Measurements from ENCODE around the gene FCHO1. TPM values are rescaled to one million over a fixed set of nuclear protein-coding genes. Genes with fewer than 3 reads are reported as not detected.

Gene FCHO1
- polyA plus RNA-seq, 1 experiment, result 0.48 TPM

DNA sequence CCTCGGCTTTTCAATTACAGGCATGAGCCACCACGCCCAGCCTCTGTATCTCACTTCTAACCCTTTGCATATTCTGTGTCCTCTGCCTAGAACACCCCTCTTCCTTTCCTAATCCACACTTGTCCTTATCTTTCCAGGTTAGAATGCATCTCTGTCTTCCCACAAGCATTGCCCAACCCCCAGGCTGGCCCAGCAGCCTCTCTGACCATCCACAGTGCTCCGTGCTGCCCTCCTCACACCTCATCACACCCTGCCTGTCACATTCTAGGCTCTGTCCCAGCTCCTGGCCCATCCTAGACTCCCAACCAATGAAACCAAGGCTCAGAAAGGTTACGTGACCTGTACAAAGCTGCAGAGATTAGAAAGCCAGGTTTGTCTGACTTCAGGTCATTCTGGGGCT is 85.3 kb downstream of the FCHO1 start:
- no peak overlapping the region for H3K4me3 ChIP-seq (ENCODE audit: low read depth, low read length)
- no peak for TF ChIP-seq CTCF (IDR thresholded peaks at IDR 0.05; ENCODE audit: insufficient read depth, low read depth, low read length)
- no peaks in the 10 kb centered on the region for H3K27me3 ChIP-seq (ENCODE audit: control insufficient read depth, insufficient read depth, low read length)
- ChIA-PET POLR2A (no interaction called here), CTCF (no interaction called here)
- H3K36me3 ChIP-seq (ENCODE audit: control insufficient read depth, insufficient read depth, low read length), result peaks cover 1% of the 10 kb centered on the region
- no peak for DNase-seq (ENCODE audit: low read depth)

DNA sequence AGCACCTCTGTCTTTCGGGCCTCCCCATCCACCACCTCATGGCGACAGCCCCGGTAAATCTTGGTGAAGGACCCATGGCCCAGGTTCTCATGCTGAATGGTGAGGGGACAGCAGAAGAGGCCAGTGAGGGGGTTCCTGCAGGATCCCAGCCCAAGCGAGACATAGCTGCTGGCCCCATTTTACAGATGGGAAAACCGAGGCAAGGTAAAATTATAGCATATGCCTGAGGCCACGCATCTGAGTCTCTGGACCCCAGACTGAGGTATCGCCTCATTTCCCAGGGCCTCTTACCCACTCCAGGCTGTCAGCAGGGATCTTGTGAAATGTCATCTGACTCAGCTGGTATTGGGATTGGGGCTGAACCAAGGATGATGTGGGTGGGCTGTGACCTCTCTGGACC is 86.7 kb downstream of the FCHO1 start:
- Histone ChIP-seq H3K36me3 (ENCODE audit: control insufficient read depth, insufficient read depth, low read length) (peaks cover 2% of the 10 kb centered on the region), H3K4me3 (ENCODE audit: low read depth, low read length) (no peak overlapping the region), H3K27me3 (ENCODE audit: control insufficient read depth, insufficient read depth, low read length) (no peaks in the 10 kb centered on the region)
- DNase-seq (ENCODE audit: low read depth), result no peak
- no peak for TF ChIP-seq CTCF (IDR thresholded peaks at IDR 0.05; ENCODE audit: insufficient read depth, low read depth, low read length)
- ChIA-PET CTCF (no interaction called here), POLR2A (no interaction called here)

Other genes starting within 250 kb of the FCHO1 start
- gene PGLS, start 239.8 kb upstream of the FCHO1 start, polyA plus RNA-seq (2011; rRNA removed), result 73.4 and 89.2 TPM in 2 replicates
- 124 and 158 TPM in 2 replicates for gene COLGALT1, start 195.8 kb upstream of the FCHO1 start, polyA plus RNA-seq (2011; rRNA removed)
- 1.0 and 2.2 TPM in 2 replicates for gene UNC13A, start 63.1 kb upstream of the FCHO1 start, polyA plus RNA-seq (2011; rRNA removed)
- gene MAP1S, start 32.0 kb upstream of the FCHO1 start, polyA plus RNA-seq (2011; rRNA removed), result 6.1 and 20.4 TPM in 2 replicates
- not detected in 2 replicates for gene B3GNT3, start 43.7 kb downstream of the FCHO1 start, polyA plus RNA-seq (2011; rRNA removed)
- 0.18 TPM in 1 of 2 replicates, not detected in the other for gene INSL3, start 70.0 kb downstream of the FCHO1 start, polyA plus RNA-seq (2011; rRNA removed)
- 3.3 and 6.1 TPM in 2 replicates for gene JAK3, start 96.5 kb downstream of the FCHO1 start, polyA plus RNA-seq (2011; rRNA removed)
- gene RPL18A, start 108.4 kb downstream of the FCHO1 start, polyA plus RNA-seq (2011; rRNA removed), result 1,501 and 2,264 TPM in 2 replicates
- not detected in 2 replicates for gene SLC5A5, start 120.5 kb downstream of the FCHO1 start, polyA plus RNA-seq (2011; rRNA removed)
- gene CCDC124, start 181.5 kb downstream of the FCHO1 start, polyA plus RNA-seq (2011; rRNA removed), result 37.6 and 40.8 TPM in 2 replicates
- gene KCNN1, start 215.6 kb downstream of the FCHO1 start, polyA plus RNA-seq (2011; rRNA removed), result 0.06 and 0.10 TPM in 2 replicates

All from BJ (cell line).